NCI-H1048 (cell line): ENCODE results near the gene WRAP73.

Experiments used
- DNase-seq: peaks from one replicate; lab custom pipeline; 2025; lab: John Stamatoyannopoulos, UW

WRAP73 gene

GRCh38 chr1:3668585-3669300 lies 18.8 kb upstream of the WRAP73 start:
- no peak for DNase-seq

- DNase-seq = no peak
Measured at GRCh38 chr1:3668148-3668547, 18.2 kb upstream of the WRAP73 start.

GRCh38 chr1:3664700-3665375 lies 14.9 kb upstream of the WRAP73 start:
- no peak for DNase-seq

- DNase-seq = no peak
Measured at GRCh38 chr1:3663999-3664699, 14.2 kb upstream of the WRAP73 start.

GRCh38 chr1:3662080-3662671 lies 12.3 kb upstream of the WRAP73 start:
- DNase-seq = no peak

- no peak for DNase-seq
Measured at GRCh38 chr1:3661631-3662030, 11.7 kb upstream of the WRAP73 start.

GRCh38 chr1:3660704-3661103 lies 10.8 kb upstream of the WRAP73 start:
- no peak for DNase-seq

- no peak for DNase-seq
Measured at GRCh38 chr1:3659093-3659492, 9.2 kb upstream of the WRAP73 start.

- DNase-seq = no peak
Measured at GRCh38 chr1:3658231-3658615, 8.3 kb upstream of the WRAP73 start.

- DNase-seq = no peak
Measured at GRCh38 chr1:3657578-3658230, 7.8 kb upstream of the WRAP73 start.

GRCh38 chr1:3657096-3657475 lies 7.2 kb upstream of the WRAP73 start:
- DNase-seq = no peak

GRCh38 chr1:3656450-3657095 lies 6.7 kb upstream of the WRAP73 start:
- no peak for DNase-seq

GRCh38 chr1:3654549-3655281 lies 4.8 kb upstream of the WRAP73 start:
- no peak for DNase-seq

- DNase-seq = no peak
Measured at GRCh38 chr1:3653286-3653618, 3.3 kb upstream of the WRAP73 start.

GRCh38 chr1:3652548-3653285 lies 2.8 kb upstream of the WRAP73 start:
- DNase-seq = no peak

- peak; percentile 34 for DNase-seq
Measured at GRCh38 chr1:3651930-3652547, 2.1 kb upstream of the WRAP73 start, which contains the start of gene TP73. Gene TP73, plus strand, starts transcription at chr1:3652516. Its CDS starts 29,850 bp downstream, at chr1:3682366.

GRCh38 chr1:3651026-3651929 lies 1.4 kb upstream of the WRAP73 start:
- no peak for DNase-seq

- no peak for DNase-seq
Measured at GRCh38 chr1:3650248-3651025, 534 bp upstream of the WRAP73 start.
